Measurements from ENCODE around the gene GLI1.
"Not testable (repeated sequence)": the region's sequence is repeated elsewhere in the genome, so short reads cannot be mapped to it uniquely, and the experiment has no call there.

GLI1 gene

DNA sequence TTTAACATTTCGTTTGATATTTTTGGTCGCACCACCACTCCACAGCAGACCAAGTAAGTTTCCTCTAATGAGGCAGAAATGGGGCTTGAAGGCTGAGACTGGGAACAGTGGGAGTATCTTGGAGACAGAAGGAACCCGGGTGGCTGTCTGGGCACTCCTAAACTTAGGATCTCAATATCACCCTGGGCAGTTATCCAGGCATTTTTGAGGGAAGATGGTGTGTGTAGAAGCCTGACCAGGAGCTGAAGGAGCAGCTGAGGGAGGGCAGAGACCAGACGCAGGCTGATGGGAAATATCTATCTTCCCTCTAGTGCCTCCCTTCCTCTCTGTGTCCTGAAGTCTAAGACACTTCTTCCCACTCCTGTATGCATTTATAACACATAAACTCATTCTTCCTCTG is 39.0 kb downstream of the GLI1 start:
- DNase-seq: no peak

DNA sequence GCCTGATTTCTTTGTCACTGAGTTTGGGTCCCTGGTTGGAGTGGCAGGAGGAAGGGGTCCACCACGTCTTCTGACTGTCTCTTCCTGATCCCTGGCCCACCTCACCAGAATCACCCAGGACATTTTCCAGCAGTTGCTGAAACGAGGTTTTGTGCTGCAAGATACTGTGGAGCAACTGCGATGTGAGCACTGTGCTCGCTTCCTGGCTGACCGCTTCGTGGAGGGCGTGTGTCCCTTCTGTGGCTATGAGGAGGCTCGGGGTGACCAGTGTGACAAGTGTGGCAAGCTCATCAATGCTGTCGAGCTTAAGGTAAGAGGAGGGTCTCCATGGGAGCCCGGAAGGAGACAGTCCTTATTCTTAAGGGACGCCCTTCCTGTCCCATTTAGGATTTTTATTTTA is 40.6 kb downstream of the GLI1 start:
- no peak for DNase-seq

DNA sequence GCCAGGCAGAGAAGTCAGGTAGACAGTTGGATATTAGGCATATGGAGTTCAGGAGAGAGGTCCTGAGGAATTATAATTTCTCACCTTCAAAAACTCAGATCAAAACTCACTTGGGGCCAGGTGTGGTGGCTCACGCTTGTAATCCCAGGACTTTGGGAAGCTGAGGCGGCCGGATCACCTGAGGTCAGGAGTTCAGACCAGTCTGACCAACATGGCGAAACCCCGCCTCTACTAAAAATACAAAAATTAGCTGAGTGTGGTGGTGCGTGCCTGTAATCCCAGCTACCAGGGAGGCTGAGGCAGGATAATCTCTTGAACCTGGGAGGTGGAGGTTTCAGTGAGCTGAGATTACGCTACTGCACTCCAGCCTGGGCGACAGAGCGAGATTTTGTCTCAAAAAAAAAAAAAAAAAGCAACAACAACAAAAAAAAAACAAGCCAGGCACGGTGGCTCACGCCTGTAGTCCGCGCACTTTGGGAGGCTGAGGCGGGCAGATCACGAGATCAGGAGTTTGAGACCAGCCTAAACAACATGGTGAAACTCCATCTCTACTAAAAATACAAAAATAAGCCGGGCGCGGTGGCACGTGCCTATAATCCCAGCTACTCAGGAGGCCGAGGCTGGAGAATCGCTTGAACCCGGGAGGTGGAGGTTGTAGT is 42.9 kb downstream of the GLI1 start:
- not testable (repeated sequence) for DNase-seq

DNA sequence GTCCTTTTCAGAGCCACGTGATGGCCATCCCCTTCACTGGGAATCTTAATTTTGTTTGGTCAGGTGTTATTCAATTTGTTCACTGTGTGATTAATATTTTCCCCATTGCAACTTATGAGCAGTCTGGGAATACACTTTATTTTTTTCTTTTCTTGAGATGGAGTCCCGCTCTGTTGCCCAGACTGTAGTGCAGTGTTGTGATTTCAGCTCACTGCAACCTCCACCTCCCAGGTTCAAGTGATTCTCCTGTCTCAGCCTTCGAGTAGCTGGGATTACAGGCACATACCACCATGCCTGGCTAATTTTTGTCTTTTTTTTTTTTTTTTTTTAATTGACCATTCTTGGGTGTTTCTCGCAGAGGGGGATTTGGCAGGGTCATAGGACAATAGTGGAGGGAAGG is 47.0 kb downstream of the GLI1 start:
- not testable (repeated sequence) for DNase-seq

DNA sequence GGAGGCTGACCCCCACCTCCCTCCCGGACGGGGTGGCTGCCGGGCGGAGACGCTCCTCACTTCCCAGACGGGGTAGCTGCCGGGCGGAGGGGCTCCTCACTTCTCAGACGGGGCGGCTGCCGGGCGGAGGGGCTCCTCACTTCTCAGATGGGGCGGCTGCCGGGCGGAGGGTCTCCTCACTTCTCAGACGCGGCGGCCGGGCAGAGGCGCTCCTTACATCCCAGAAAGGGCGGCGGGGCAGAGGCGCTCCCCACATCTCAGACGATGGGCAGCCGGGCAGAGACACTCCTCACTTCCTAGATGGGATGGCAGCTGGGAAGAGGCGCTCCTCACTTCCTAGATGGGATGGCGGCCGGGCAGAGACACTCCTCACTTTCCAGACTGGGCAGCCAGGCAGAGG is 48.2 kb downstream of the GLI1 start:
- DNase-seq: not testable (repeated sequence)

DNA sequence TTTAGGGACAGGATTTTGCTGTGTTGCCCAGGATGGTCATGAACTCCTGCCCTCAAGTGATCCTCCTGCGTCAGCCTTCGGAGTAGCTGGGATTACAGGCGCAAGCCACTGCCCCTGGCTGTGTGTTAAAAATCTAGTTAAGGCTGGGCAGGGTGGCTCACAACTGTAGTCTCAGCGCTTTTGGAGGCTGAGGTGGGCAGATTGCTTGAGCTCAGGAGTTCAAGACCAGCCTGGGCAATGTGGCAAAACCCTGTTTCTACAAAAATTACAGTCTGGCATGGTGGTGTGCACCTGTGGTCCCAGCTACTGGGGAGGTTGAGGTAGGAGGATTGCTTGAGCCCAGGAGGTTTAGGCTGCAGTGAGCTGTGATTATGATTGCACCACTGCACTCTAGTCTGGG is 51.6 kb downstream of the GLI1 start:
- DNase-seq: no peak

DNA sequence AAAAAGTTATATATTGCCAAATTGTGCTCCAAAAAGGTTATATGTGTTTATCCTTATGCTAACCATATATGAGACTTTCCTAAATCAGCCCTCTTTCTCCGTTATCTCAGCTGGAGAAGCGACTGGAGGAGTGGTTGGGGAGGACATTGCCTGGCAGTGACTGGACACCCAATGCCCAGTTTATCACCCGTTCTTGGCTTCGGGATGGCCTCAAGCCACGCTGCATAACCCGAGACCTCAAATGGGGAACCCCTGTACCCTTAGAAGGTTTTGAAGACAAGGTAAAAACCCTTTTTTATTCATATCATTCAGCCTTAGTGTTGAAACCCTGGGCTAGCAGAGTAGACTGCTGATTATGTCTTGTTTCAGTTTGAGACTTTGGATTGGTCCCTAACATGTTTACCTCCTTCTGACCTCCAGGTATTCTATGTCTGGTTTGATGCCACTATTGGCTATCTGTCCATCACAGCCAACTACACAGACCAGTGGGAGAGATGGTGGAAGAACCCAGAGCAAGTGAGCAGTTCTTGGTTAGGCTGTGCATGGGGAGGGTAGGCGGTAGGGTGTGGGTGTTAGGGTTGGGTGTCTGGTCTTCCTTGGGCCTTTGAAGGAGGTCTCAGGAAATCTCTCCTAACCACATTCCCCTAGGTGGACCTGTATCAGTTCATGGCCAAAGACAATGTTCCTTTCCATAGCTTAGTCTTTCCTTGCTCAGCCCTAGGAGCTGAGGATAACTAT is 52.2 kb downstream of the GLI1 start:
- no peak for DNase-seq

DNA sequence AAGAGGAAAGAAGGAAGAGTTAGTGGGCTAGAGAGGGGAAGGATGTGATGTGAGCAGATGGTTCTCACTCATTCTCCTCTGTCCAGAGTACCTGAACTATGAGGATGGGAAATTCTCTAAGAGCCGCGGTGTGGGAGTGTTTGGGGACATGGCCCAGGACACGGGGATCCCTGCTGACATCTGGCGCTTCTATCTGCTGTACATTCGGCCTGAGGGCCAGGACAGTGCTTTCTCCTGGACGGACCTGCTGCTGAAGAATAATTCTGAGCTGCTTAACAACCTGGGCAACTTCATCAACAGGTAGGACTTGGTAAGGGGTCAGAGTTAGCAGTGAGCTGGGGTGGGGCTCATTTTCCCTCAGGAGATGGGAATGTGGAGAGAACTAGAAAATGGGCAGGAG is 53.1 kb downstream of the GLI1 start:
- no peak for DNase-seq

DNA sequence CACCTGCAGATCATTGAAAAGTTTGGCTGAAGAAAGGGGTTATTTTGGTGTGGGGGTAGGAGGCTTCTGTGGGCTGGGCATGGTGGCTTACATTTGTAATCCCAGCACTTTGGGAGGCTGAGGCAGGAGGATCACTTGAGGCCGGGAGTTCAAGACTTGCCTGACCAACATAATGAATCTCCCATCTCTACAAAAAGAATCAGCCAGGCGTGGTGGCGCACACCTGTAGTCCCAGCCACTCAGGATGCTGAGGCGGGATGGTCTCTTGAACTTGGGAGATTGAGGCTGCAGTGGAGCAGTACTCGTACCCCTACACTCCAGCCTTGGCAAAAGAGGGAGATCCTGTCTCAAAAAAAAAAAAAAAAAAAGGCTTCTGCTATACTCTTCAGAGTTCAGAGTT is 53.7 kb downstream of the GLI1 start:
- no peak for DNase-seq

DNA sequence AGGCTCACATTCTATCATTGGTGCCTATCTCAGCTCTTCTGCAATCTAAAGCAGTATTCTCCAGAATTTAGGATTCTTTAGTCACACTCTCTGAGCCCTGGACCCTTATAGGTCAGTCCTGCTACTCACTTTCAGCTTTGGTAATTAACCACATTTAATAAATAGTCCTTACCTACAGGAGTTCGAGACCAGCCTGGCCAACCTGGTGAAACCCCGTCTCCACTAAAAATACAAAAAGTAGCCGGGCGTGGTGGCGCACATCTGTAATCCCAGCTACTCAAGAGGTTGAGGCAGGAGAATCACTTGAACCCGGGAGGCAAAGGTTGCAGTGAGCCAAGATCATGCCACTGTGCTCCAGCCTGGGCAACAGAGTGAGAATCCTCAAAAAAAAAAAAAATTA is 54.1 kb downstream of the GLI1 start:
- DNase-seq: not testable (repeated sequence)

DNA sequence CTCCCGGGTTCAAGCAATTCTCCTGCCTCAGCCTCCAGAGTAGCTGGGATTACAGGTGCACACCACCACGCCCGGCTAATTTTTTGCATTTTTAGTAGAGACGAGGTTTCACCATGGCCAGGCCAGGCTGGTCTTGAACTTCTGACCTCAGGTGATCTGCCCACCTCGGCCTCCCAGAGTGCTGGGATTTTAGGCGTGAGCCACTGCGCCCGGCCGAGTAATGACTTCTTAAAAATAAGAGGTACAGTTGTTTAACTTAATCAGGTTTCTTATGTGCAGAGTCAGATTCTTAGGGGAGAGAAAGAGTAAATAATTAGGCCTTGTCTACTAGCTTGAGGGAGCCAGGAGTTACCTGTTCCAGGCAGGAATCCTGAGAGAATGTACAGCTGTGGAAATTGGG is 54.7 kb downstream of the GLI1 start:
- not testable (repeated sequence) for DNase-seq

DNA sequence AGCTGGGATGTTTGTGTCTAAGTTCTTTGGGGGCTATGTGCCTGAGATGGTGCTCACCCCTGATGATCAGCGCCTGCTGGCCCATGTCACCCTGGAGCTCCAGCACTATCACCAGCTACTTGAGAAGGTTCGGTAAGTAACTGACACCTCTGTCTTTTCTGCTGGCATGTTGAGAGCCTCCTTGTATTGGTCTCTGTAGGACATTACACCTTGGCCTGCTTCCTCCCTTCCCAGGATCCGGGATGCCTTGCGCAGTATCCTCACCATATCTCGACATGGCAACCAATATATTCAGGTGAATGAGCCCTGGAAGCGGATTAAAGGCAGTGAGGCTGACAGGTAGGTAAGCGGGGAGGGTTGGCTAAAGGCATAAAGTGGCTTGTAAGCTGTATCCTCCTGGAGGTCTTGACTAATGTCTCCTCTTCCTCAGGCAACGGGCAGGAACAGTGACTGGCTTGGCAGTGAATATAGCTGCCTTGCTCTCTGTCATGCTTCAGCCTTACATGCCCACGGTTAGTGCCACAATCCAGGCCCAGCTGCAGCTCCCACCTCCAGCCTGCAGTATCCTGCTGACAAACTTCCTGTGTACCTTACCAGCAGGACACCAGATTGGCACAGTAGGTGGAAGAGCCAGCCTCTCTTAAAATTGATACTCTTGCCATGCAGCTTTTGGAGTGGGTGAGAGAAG is 55.3 kb downstream of the GLI1 start:
- DNase-seq: no peak

DNA sequence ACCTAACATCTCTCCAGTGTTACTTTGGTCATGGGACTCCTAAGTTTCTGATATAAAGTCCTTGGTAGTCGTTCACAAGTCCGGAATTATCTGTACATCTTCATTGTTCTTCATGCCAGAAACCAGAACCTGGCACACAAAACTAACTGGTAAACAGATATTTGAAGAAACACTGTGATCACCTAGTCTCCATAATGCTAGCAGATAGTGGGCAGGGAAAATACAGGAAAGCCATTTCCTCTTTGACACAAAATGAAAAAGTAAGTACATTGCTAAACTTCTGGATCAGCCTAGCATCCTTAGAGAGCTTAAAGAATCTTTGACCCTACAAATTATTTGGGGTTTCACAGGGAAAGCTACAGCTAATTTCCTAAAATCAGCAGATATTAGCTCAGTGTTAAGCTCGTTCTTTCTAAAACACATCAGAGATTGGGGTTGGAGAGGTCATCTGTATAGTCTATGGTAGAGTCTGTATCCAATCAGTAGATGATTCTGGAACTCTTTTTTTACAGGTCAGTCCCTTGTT is 55.9 kb downstream of the GLI1 start:
- no peak for DNase-seq

DNA sequence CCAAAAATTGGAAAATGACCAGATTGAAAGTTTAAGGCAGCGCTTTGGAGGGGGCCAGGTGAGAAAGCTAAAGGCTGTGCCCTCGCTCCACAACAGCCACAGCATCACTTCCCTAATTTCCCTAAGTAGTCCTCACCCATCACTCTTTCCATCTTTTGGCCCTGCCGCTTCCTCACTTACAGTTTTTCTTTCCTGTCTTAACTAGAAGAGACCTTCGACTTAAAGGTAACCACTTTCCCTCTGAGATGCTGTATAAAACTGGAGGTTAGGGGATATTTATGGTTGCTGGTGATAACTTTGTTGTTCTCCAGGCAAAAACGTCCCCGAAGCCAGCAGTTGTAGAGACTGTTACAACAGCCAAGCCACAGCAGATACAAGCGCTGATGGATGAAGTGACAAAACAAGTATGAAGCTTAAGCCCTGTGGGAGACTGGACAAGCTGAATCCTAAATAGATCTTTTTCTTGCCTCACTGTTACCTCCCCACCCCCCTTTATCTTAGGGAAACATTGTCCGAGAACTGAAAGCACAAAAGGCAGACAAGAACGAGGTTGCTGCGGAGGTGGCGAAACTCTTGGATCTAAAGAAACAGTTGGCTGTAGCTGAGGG is 56.5 kb downstream of the GLI1 start:
- no peak for DNase-seq

DNA sequence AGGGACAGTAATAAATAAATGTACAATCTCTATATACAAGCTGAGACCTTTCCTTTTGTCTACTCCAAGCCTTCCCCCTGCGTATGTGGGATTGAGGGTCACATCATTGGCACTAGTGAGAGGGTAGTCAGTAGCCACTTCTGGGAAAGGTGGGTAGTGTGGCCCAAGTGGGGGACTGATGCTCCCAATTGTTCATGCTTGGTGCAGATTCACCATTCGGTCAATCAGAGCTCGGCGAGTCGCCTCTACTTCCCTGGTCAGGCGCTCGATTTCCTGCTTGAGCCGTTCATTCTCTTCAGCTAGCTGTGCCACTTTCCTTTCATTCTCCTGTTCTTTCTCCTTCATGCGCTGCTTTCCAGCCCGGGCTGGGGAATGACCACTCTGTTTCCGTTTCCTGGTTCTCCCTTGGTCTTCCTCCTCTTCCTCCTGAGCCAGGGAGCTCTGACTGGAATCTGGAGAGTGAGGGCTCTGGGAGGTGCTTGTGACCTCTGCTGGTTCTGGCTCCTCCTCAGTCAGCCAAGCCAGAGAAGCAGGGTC is 57.1 kb downstream of the GLI1 start:
- no peak for DNase-seq

DNA sequence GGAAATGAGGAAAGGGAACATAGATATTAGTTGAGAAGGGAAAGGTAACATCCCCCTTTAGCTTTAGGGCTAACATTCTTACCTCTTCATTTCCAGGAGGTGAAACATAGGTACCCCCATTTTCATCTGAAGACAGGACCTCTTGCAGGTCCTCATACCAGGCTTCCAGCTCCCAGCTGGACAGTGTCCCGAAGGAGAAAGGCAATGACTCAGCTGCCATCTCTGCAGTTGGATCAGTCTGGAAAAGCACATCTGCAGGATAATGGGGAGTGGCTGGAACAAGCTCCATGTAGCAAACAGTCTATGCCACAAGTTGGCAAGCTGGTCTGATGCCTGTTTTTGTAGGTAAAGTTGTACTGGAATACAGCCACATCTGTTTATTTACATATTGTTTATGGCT is 57.6 kb downstream of the GLI1 start:
- no peak for DNase-seq

DNA sequence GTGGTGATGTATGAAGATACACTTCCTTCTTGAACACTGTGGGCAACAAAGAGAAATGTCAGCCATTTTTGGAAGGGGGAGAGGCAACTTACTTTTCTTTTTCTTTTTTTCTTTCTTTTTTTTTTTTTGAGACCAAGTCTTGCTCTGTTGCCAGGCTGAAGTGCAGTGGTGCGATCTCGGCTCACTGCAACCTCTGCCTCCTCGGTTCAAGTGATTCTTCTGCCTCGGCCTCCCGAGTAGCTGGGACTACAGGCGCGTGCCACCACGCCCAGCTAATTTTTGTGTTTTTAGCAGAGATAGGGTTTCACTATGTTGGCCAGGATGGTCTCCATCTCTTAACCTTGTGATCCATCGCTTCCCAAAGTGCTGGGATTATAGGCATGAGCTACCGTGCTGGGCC is 58.1 kb downstream of the GLI1 start:
- not testable (repeated sequence) for DNase-seq

DNA sequence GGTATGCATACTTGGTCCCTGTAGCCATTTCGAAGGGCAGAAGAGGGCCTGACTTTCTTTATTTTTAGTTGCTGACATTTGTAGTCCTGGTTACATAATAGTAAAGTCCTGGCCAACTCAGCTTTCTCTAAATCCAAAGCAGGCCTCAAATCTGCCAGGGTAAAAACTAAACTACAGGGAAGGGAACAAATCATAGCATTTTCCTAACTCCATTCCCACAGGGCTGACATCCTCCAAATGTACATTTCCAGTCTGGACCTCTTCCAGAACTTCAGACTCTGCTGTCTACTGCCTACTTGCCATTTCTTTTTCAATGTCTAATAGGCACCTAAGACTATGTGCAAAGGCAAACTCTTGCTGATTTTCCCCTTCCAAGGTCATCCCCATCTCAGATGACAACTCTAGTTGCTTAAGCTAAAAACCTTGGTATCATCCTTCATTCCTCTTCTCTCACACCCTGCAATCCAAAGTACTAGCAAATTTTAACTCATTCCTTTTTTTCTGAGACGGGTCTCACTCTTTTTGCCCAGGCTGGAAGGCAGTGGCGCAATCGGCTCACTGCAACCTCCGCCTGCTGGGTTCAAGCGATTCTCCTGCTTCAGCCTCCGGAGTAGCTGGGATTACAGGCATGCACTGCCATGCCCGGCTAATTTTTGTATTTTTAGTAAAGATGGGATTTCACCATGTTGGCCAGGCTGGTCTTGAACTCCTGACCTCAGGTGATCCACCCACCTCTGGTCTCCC is 58.8 kb downstream of the GLI1 start:
- DNase-seq: no peak

DNA sequence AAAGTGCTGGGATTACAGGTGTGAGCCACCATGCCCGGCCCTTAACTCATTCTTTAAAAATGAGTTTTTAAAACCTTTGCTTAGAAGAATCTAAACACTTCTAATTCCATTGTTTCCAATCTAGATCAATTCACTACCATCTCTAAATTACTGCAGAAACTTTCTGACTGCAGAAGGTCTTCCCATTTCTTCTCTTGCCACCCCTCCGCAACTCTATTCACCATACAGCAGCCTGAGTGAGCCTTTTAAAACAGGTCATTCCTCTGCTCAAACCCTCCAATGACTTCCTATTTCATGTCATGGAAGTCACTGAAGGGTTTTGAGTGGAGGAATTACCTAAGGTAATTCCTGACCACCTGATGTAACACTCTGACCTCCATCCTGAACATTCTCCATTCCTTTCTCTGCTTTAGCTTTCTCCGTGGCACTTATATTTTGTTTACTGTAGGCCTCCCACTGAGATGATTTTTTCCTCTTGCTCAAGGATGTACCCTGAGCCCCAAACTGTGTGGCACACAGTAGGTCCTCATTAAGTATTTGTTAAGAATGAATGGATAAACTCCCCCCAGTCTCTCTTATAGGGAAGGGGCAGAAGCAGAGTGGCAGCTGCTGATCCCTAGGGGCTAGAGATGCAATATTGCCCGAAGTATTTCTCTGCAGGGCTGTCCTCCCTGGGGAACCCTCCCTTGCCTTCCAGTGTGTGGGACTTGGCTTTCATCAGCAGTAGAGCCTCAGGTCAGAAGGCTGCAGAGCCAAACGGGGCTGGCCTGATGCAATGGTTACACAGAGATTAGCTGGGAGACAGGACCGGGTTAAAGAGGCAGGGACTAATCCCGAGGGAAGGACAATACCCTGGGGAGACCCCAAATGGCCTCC is 59.6 kb downstream of the GLI1 start:
- DNase-seq: no peak

DNA sequence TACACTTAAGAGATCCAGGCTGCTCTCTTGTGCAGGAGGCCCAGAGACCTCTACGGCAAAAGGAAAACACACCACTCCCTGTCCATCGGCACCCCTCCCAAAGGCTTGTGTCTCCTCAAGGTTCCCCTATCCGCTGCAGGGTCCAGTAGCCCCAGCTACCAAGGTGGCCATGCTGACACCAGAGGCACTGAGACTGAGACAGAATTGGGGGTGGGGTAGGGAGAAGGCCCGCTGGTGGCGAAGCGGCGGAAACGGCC is 60.1 kb downstream of the GLI1 start:
- DNase-seq: no peak

DNA sequence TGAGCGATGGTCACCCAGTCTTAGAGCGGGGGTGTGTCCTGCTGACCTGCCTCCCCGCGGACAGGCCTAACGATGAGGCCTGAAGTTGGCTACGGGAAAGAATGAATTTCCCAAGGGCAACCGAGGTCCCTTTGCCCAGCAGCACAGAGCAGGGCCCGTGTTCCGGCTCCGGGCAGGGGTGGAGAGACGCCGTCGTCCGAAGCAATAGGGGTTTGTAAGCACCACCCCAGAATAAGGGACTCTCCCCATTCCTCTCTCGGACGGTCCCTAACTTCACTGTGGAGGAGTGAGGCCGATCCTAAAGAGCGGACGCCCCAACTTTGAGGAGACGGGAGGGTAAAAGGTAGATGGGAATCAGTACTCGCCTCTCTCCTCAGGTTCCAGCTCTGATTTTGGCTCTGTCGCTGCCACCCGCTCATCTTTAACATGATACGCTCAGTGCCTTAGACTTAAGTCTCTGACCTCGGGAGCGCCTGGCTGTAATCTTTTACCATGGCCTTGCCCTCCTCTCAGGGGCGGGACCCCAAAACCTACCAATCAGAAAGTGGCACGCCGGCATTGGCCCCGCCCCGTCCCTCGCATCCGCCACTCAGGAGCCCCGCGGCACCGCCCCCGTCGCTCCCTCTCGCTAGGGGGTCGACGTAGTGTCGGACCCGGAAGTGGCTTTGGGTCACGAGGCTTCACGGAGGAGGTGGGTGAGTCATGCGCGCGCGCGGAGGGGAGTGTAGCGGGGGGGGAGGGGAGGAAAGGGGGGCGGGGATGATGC is 60.7 kb downstream of the GLI1 start, which contains the start of gene DDIT3:
Gene DDIT3 (minus strand): TSS at position 462 of the 766 bp plus-strand sequence. CDS start 3,108 bp downstream, outside the sequence.
- DNase-seq: peak; percentile 97
